GM12865 (cell line): ENCODE measurements around the gene MAP2K7.
"Not testable (repeated sequence)": the region's sequence is repeated elsewhere in the genome, so short reads cannot be mapped to it uniquely, and the experiment has no call there.

ENCODE experiments used
- DNase-seq: peaks from one replicate; pipeline ENCODE4 v3.0.0; 2010; ENCODE audit warnings: low read depth
- H3K4me3 ChIP-seq: 2 replicates; pipeline ENCODE4 v1.5.1; 2011; ENCODE audit warnings: mild to moderate bottlenecking, low read depth, low read length, control low read depth
- CTCF ChIP-seq: IDR thresholded peaks from 2 replicates; pipeline ENCODE4 v1.5.1; 2011; ENCODE audit warnings: low read length, control low read depth, low read depth, inconsistent platforms; ENCODE audit not compliant: insufficient read depth; ENCODE audit errors: missing control alignments

The MAP2K7 gene

DNA sequence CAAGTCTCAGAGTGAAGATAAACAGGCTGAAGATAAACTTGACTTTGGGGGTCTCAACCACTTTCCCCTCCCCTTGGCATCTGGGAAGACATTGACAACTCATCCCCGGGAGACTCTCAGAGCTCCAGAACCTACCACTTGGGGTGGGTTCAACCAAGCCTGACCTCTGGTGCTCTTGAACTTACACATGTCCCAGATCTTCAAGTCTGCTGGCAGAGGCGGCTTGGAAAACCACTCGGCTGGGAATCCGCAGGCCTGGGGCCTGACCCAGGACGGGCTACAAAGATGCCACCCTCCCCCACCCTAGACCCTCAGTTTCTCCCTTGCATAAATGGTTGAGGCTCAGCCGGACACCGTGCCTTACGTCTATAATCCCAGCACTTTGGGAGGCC is 14.9 kb upstream of the MAP2K7 start:
- no peak overlapping the region for H3K4me3 ChIP-seq
- no peak for DNase-seq
- no peak for TF ChIP-seq CTCF

DNA sequence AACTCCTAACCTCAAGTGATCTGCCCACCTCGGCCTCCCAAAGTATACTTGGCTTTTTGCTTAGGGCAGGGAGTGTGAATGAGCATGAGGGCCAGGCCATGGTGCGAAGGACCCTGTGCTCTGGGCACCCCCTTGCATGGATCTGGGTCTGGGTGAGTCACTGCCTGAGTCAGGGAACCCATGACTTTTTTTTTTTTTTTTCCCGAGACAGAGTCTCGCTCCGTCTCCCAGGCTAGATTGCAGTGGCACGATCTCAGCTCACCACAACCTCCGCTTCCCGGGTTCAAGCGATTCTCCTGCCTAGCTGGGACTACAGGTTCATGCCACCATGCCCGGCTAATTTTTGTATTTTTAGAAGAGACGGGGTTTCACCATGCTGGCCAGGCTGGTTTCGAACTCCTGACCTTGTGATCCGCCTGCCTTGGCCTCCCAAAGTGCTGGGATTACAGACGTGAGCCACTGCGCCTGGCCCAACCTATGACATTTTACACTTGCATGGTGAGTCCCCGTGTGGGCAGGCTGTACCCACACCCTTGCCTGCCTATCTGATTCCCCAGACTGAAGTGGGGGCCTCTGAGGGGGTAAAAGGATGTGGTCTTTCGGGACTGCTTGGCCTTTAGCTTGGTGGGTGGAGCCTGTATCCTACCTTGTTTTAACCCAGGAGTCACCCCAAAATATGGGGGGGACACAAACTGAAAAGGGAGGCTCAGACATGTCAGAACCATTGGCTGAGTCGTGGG is 10.1 kb upstream of the MAP2K7 start:
- H3K4me3 ChIP-seq, DNase-seq: not testable (repeated sequence)

GRCh38 chr19:7894612-7895309 is 8.9 kb upstream of the MAP2K7 start:
- no peak for DNase-seq
- no peak for TF ChIP-seq CTCF
- no peak overlapping the region for H3K4me3 ChIP-seq

DNA sequence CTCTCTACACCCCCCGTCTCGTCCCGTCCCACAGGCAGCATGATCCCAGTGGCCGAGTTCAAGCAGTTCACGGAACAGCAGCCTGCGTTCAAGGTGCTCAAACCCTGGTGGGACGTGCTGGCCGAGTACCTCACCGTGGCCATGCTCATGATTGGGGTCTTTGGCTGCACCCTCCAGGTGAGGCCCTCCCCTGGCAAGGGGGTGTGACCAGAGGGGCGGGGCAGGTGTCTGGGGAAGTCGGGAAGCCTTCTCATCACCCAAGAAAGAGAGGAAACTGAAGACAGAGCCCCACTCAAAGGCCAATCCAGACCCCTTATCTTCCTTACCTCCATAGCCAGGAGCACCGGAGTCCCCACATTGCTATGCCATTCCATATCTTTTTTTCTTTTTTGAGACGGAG is 8.1 kb upstream of the MAP2K7 start:
- TF ChIP-seq CTCF: no peak
- H3K4me3 ChIP-seq: no peak overlapping the region
- DNase-seq: no peak

GRCh38 chr19:7897292-7897691 is 6.4 kb upstream of the MAP2K7 start:
- H3K4me3 ChIP-seq: no peak overlapping the region
- no peak for DNase-seq
- TF ChIP-seq CTCF: no peak

DNA sequence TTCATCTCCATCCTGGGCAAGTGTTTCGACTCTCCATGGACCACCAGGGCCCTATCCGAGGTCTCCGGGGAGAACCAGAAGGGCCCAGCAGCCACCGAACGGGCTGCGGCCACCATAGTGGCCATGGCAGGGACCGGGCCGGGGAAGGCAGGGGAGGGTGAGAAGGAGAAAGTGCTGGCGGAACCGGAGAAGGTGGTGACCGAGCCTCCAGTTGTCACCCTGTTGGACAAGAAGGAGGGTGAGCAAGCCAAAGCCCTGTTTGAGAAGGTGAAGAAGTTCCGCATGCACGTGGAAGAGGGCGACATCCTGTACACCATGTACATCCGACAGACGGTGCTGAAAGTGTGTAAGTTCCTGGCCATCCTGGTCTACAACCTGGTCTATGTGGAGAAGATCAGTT is 4.7 kb upstream of the MAP2K7 start:
- no peak overlapping the region for H3K4me3 ChIP-seq
- no peak for DNase-seq
- TF ChIP-seq CTCF: no peak

DNA sequence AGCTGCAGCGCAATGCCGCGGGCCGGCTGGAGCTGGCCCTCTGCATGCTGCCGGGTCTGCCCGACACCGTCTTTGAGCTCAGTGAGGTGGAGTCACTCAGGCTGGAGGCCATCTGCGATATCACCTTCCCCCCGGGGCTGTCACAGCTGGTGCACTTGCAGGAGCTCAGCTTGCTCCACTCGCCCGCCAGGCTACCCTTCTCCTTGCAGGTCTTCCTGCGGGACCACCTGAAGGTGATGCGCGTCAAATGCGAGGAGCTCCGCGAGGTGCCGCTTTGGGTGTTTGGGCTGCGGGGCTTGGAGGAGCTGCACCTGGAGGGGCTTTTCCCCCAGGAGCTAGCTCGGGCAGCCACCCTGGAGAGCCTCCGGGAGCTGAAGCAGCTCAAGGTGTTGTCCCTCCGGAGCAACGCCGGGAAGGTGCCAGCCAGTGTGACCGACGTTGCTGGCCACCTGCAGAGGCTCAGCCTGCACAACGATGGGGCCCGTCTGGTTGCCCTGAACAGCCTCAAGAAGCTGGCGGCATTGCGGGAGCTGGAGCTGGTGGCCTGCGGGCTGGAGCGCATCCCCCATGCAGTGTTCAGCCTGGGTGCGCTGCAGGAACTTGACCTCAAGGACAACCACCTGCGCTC is 3.8 kb upstream of the MAP2K7 start:
- DNase-seq: no peak
- no peak overlapping the region for H3K4me3 ChIP-seq
- TF ChIP-seq CTCF: no peak
